Effector memory CD4-positive, alpha-beta T cell (primary cell): ENCODE results near the gene ZNF836.

Source experiments
- DNase-seq, 3 donors: peaks; one replicate each; pipeline ENCODE4 v3.0.0-alpha.2; 2020
- H3K27ac ChIP-seq: 2 replicates; pipeline ENCODE4 v1.7.0; 2013; ENCODE audit warnings: mild to moderate bottlenecking, low read length, moderate library complexity; ENCODE audit not compliant: insufficient read depth, poor library complexity, severe bottlenecking
- H3K27me3 ChIP-seq: replicated peaks from 2 replicates; pipeline ENCODE4 v1.7.0; 2013; ENCODE audit warnings: mild to moderate bottlenecking, low read length; ENCODE audit not compliant: insufficient read depth, control insufficient read depth, poor library complexity, severe bottlenecking
- H3K36me3 ChIP-seq: 2 replicates; pipeline ENCODE4 v1.7.0; 2013; ENCODE audit warnings: mild to moderate bottlenecking, low read length, moderate library complexity; ENCODE audit not compliant: control insufficient read depth, insufficient read depth
- H3K4me1 ChIP-seq: 2 replicates; pipeline ENCODE4 v1.7.0; 2013; ENCODE audit warnings: low read length, mild to moderate bottlenecking; ENCODE audit not compliant: control insufficient read depth, insufficient read depth, poor library complexity, severe bottlenecking
- H3K4me3 ChIP-seq: 2 replicates; pipeline ENCODE4 v1.7.0; 2013; ENCODE audit warnings: low read length, low read depth, mild to moderate bottlenecking; ENCODE audit not compliant: insufficient read depth, poor library complexity, severe bottlenecking
- H3K9me3 ChIP-seq: 2 replicates; pipeline ENCODE4 v1.7.0; 2013; ENCODE audit warnings: mild to moderate bottlenecking, low read length, moderate library complexity; ENCODE audit not compliant: control insufficient read depth

ZNF836 gene

DNA sequence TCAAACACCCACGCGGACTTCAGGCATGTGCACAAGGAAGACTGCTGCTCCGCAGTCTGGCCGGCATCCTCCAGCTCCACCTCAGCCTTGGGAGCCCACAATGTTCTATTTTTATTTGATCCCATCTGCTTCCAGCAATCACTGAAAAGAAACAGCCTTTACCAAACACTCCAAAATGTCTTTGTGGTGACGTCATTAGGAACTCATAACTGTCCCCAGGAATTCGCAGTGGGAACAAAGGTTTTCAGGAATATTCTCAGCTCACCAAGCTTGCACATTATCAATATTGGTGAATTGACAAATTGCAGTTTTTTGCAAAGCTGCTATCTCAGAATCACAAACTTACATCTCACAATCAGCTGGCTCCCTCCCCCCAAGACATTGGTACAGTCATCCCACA, 60.6 kb downstream of the ZNF836 start:
- H3K36me3 ChIP-seq: peaks cover 7% of the 10 kb centered on the region
- no peaks in the 10 kb centered on the region for H3K4me1 ChIP-seq
- DNase-seq: no peak
- no peak overlapping the region for H3K27ac ChIP-seq
- peaks cover 62% of the 10 kb centered on the region for H3K9me3 ChIP-seq
- H3K4me3 ChIP-seq: no peak overlapping the region
- H3K27me3 ChIP-seq: no peaks in the 10 kb centered on the region
